Measurements from ENCODE around the gene VPS29. TPM values are rescaled to one million over a fixed set of nuclear protein-coding genes. Genes with fewer than 3 reads are reported as not detected.

Gene VPS29
- total and polyA plus RNA-seq, 2 donors (not counting 1 experiment from before 2014, with no cell fraction given) = 115 to 118 TPM

GRCh38 chr12:110543965-110544364, 42.1 kb upstream of the VPS29 start:
- H3K4me3 ChIP-seq (ENCODE audit: control extremely low read depth in 1 of 5, extremely low read depth in 1 of 5, insufficient read depth in 1 of 5, low read depth in 2 of 5, low read length in 4 of 5) = no peak overlapping the region
- TF ChIP-seq EZH2 (IDR thresholded peaks at IDR 0.05; ENCODE audit: borderline replicate concordance, insufficient read depth, low read depth, low read length, poor library complexity, severe bottlenecking) = no peak
- TF ChIP-seq, protein P1, sequence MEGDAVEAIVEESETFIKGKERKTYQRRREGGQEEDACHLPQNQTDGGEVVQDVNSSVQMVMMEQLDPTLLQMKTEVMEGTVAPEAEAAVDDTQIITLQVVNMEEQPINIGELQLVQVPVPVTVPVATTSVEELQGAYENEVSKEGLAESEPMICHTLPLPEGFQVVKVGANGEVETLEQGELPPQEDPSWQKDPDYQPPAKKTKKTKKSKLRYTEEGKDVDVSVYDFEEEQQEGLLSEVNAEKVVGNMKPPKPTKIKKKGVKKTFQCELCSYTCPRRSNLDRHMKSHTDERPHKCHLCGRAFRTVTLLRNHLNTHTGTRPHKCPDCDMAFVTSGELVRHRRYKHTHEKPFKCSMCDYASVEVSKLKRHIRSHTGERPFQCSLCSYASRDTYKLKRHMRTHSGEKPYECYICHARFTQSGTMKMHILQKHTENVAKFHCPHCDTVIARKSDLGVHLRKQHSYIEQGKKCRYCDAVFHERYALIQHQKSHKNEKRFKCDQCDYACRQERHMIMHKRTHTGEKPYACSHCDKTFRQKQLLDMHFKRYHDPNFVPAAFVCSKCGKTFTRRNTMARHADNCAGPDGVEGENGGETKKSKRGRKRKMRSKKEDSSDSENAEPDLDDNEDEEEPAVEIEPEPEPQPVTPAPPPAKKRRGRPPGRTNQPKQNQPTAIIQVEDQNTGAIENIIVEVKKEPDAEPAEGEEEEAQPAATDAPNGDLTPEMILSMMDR (IDR thresholded peaks at IDR 0.05) = no peak
- peaks cover 0 to 13% of the 10 kb centered on the region in 2 donors for H3K4me1 ChIP-seq (ENCODE audit: control insufficient read depth in 2 of 2, insufficient read depth in 2 of 2, low read length in 2 of 2)
- H3K36me3 ChIP-seq (replicated peaks in 1 of 2; ENCODE audit: control extremely low read depth in 1 of 2, control insufficient read depth in 1 of 2, extremely low read depth in 1 of 2, insufficient read depth in 2 of 2, low read length in 1 of 2) = peaks cover 12 to 56% of the 10 kb centered on the region in 2 experiments
- Mint-ChIP-seq H3K27ac (peak overlapping the region; percentile 81), H3K4me1 (peaks cover 30% of the 10 kb centered on the region), H3K9me3 (ENCODE audit: insufficient read depth) (no peaks in the 10 kb centered on the region), H3K27me3 (no peaks in the 10 kb centered on the region), H3K4me3 (no peak overlapping the region)
- no peak overlapping the region for H3K9ac ChIP-seq (ENCODE audit: low read length)
- H3K4me2 ChIP-seq (replicated peaks; ENCODE audit: low read depth, low read length, poor library complexity, severe bottlenecking) = no peak overlapping the region
- intact Hi-C loops (cut with micrococcal nuclease) = no loop called here
- peak overlapping the region in 1 of 2 donors; percentile 55 for H3K27ac ChIP-seq (ENCODE audit: low read length in 2 of 2)
- peaks cover 95% of the 10 kb centered on the region for H3K79me2 ChIP-seq (ENCODE audit: control insufficient read depth, insufficient read depth, low read length)
- peaks cover 39% of the 10 kb centered on the region for H4K20me1 ChIP-seq (ENCODE audit: control insufficient read depth, insufficient read depth, low read length, poor library complexity, severe bottlenecking)
- CTCF ChIA-PET = interaction anchor here (0.7 to 9.3 kb wide), 9 partner anchors 11 to 283 kb away, joined by 3 to 71 read pairs (median 4); partner anchors contain the start of gene ARPC3
- ATAC-seq (ENCODE audit: low read depth) (no peak), DNase-seq (no peak)
- no peaks in the 10 kb centered on the region for H3K9me3 ChIP-seq (ENCODE audit: control extremely low read depth in 1 of 3, control insufficient read depth in 2 of 3, insufficient read depth in 1 of 3, low read length in 2 of 3)
- no peaks in the 10 kb centered on the region for H3K27me3 ChIP-seq (replicated peaks in 1 of 4; ENCODE audit: control extremely low read depth in 1 of 4, control insufficient read depth in 3 of 4, insufficient read depth in 4 of 4, low read length in 3 of 4)
- WGBS (ENCODE audit: insufficient coverage) = no CpG with 5 or more reads among the region's 4 CpGs
- POLR2A ChIA-PET = interaction anchor here (0.5 to 0.7 kb wide), 3 partner anchors 72 to 87 kb away, joined by 3 to 7 read pairs (median 3); partner anchors contain the start of gene FAM216A
- no peak overlapping the region for H2AFZ ChIP-seq (ENCODE audit: insufficient read depth, low read depth, low read length, poor library complexity, severe bottlenecking)

GRCh38 chr12:110543252-110543959, 41.5 kb upstream of the VPS29 start:
- Histone ChIP-seq H3K9ac (ENCODE audit: low read length) (no peak overlapping the region), H3K27me3 (replicated peaks in 1 of 4; ENCODE audit: control extremely low read depth in 1 of 4, control insufficient read depth in 3 of 4, insufficient read depth in 4 of 4, low read length in 3 of 4) (no peaks in the 10 kb centered on the region), H2AFZ (ENCODE audit: insufficient read depth, low read depth, low read length, poor library complexity, severe bottlenecking) (no peak overlapping the region), H3K4me1 (ENCODE audit: control insufficient read depth in 2 of 2, insufficient read depth in 2 of 2, low read length in 2 of 2) (peaks cover 0 to 13% of the 10 kb centered on the region in 2 donors), H3K4me3 (ENCODE audit: control extremely low read depth in 1 of 5, extremely low read depth in 1 of 5, insufficient read depth in 1 of 5, low read depth in 2 of 5, low read length in 4 of 5) (no peak overlapping the region), H3K36me3 (replicated peaks in 1 of 2; ENCODE audit: control extremely low read depth in 1 of 2, control insufficient read depth in 1 of 2, extremely low read depth in 1 of 2, insufficient read depth in 2 of 2, low read length in 1 of 2) (peaks cover 7 to 56% of the 10 kb centered on the region in 2 experiments), H4K20me1 (ENCODE audit: control insufficient read depth, insufficient read depth, low read length, poor library complexity, severe bottlenecking) (peaks cover 42% of the 10 kb centered on the region), H3K4me2 (replicated peaks; ENCODE audit: low read depth, low read length, poor library complexity, severe bottlenecking) (peak overlapping the region; percentile 44), H3K79me2 (ENCODE audit: control insufficient read depth, insufficient read depth, low read length) (peaks cover 95% of the 10 kb centered on the region), H3K9me3 (ENCODE audit: control extremely low read depth in 1 of 3, control insufficient read depth in 2 of 3, insufficient read depth in 1 of 3, low read length in 2 of 3) (no peaks in the 10 kb centered on the region), H3K27ac (ENCODE audit: low read length in 2 of 2) (peak overlapping the region; percentile 17 to 55)
- DNase-seq (no peak), ATAC-seq (ENCODE audit: low read depth) (peak; percentile 31)
- no peaks in the 10 kb centered on the region for H3K27me3 Mint-ChIP-seq
- peaks cover 30% of the 10 kb centered on the region for H3K4me1 Mint-ChIP-seq
- intact Hi-C loops (cut with micrococcal nuclease) = no loop called here
- 91% methylated on average over 4 of the region's 7 CpGs for WGBS (ENCODE audit: insufficient coverage)
- CTCF ChIA-PET = interaction anchor here (0.7 to 9.3 kb wide), 10 partner anchors 9 to 284 kb away, joined by 3 to 71 read pairs (median 4); partner anchors contain the start of gene ARPC3
- TF ChIP-seq EZH2 (IDR thresholded peaks at IDR 0.05; ENCODE audit: borderline replicate concordance, insufficient read depth, low read depth, low read length, poor library complexity, severe bottlenecking) = no peak
- H3K4me3 Mint-ChIP-seq = peak overlapping the region; percentile 44
- no peaks in the 10 kb centered on the region for H3K9me3 Mint-ChIP-seq (ENCODE audit: insufficient read depth)
- peak overlapping the region; percentile 81 for H3K27ac Mint-ChIP-seq
- POLR2A ChIA-PET = interaction anchor here (0.5 to 0.7 kb wide), 3 partner anchors 72 to 86 kb away, joined by 3 to 7 read pairs (median 3); partner anchors contain the start of gene FAM216A

All from B cell (primary cell).